Neural cell (in vitro differentiated cells): ENCODE measurements around the gene TECTB. TPM values are rescaled to one million over a fixed set of nuclear protein-coding genes. Genes with fewer than 3 reads are reported as not detected.

ENCODE experiments used
- H2AFZ ChIP-seq: fragments of 200-600, 300-800 bp; sonication (generic), shearing (Covaris generic); 2 replicates; pipeline ENCODE4 v1.6.0; 2014; ENCODE audit warnings: low read depth, mild to moderate bottlenecking, antibody characterized with exemption, low read length, moderate library complexity
- H3F3A ChIP-seq: fragments of 200-600 bp; shearing (Covaris generic); 2 replicates; pipeline ENCODE4 v1.6.1; 2016; ENCODE audit warnings: mild to moderate bottlenecking, moderate library complexity, mixed read lengths, antibody characterized with exemption, low read length; ENCODE audit not compliant: insufficient read depth, poor library complexity, severe bottlenecking
- H3K27ac ChIP-seq: fragments of 200-600, 300-800 bp; sonication (generic), shearing (Covaris generic); 2 replicates; pipeline ENCODE4 v1.5.1; 2014; ENCODE audit warnings: mild to moderate bottlenecking, low read length, moderate library complexity
- H3K27me3 ChIP-seq: fragments of 300-800, 200-600 bp; sonication (generic), shearing (Covaris generic); 2 replicates; pipeline ENCODE4 v1.6.0; 2014; ENCODE audit warnings: mild to moderate bottlenecking, low read depth, low read length, moderate library complexity; ENCODE audit not compliant: insufficient read depth
- H3K36me3 ChIP-seq: fragments of 300-800, 200-600 bp; sonication (generic), shearing (Covaris generic); 2 replicates; pipeline ENCODE4 v1.5.1; 2014; ENCODE audit warnings: mild to moderate bottlenecking, antibody characterized with exemption, low read length, moderate library complexity; ENCODE audit not compliant: insufficient read depth
- H3K4me2 ChIP-seq: fragments of 300-800, 200-600 bp; sonication (generic), shearing (Covaris generic); 2 replicates; pipeline ENCODE4 v1.6.0; 2014; ENCODE audit warnings: mild to moderate bottlenecking, low read length
- H3K4me3 ChIP-seq: fragments of 300-800, 200-600 bp; sonication (generic), shearing (Covaris generic); 2 replicates; pipeline ENCODE4 v1.5.1; 2014; ENCODE audit warnings: mild to moderate bottlenecking, low read length, moderate library complexity
- H3K79me2 ChIP-seq: fragments of 200-600 bp; shearing (Covaris generic); replicated peaks from 2 replicates; pipeline ENCODE4 v1.6.0; 2014; ENCODE audit warnings: mild to moderate bottlenecking, low read length, moderate library complexity; ENCODE audit not compliant: insufficient read depth
- H3K9ac ChIP-seq: fragments of 300-800, 200-600 bp; sonication (generic), shearing (Covaris generic); 2 replicates; pipeline ENCODE4 v1.6.1; 2016; ENCODE audit warnings: mild to moderate bottlenecking, low read length, mixed read lengths
- H3K9me2 ChIP-seq: fragments of 200-600 bp; shearing (Covaris generic); 2 replicates; pipeline ENCODE4 v1.6.1; 2016; ENCODE audit warnings: mild to moderate bottlenecking, low read length, mixed read lengths; ENCODE audit not compliant: insufficient read depth
- H3K9me3 ChIP-seq: fragments of 200-600, 300-800 bp; sonication (generic), shearing (Covaris generic); 2 replicates; pipeline ENCODE4 v1.6.1; 2016; ENCODE audit warnings: mild to moderate bottlenecking, mixed run types, low read length, moderate library complexity, mixed read lengths
- H4K20me1 ChIP-seq: fragments of 200-600 bp; shearing (Covaris generic); 2 replicates; pipeline ENCODE4 v1.6.1; 2016; ENCODE audit warnings: mild to moderate bottlenecking, mixed run types; ENCODE audit not compliant: insufficient read depth
- EP300 ChIP-seq: fragments of 450-650 bp; conservative IDR thresholded peaks from 2 replicates; pipeline ENCODE4 v1.6.1; 2014; ENCODE audit warnings: antibody characterized with exemption, mild to moderate bottlenecking, moderate library complexity; ENCODE audit not compliant: poor library complexity, severe bottlenecking
- EZH2 ChIP-seq: fragments of 200-600, 300-800 bp; shearing (Covaris generic), sonication (generic); IDR thresholded peaks from 2 replicates; pipeline ENCODE4 v1.6.1; 2014; ENCODE audit warnings: antibody characterized with exemption, low read length, borderline replicate concordance, mild to moderate bottlenecking; ENCODE audit not compliant: insufficient read depth, poor library complexity, severe bottlenecking
- MXI1 ChIP-seq: fragments of 450-650 bp; conservative IDR thresholded peaks from 2 replicates; pipeline ENCODE4 v1.6.1; 2014; ENCODE audit warnings: antibody characterized with exemption, mild to moderate bottlenecking; ENCODE audit not compliant: poor library complexity, severe bottlenecking
- POLR2AphosphoS5 ChIP-seq: IDR thresholded peaks from 2 replicates; pipeline ENCODE4 v1.6.1; 2012
- RAD21 ChIP-seq: fragments of 450-650 bp; conservative IDR thresholded peaks from 2 replicates; pipeline ENCODE4 v1.6.1; 2014; ENCODE audit warnings: antibody characterized with exemption, mild to moderate bottlenecking, moderate library complexity
- REST ChIP-seq: IDR thresholded peaks from 2 replicates; pipeline ENCODE4 v1.6.1; 2012; ENCODE audit warnings: borderline replicate concordance
- SMC3 ChIP-seq: fragments of 450-650 bp; conservative IDR thresholded peaks from 2 replicates; pipeline ENCODE4 v1.6.1; 2014; ENCODE audit warnings: antibody characterized with exemption, mild to moderate bottlenecking, moderate library complexity; ENCODE audit not compliant: poor library complexity
- TAF1 ChIP-seq: IDR thresholded peaks from 2 replicates; pipeline ENCODE4 v1.6.1; 2012; ENCODE audit warnings: low read depth
- polyA plus RNA-seq: library from polyadenylated mRNA; depleted of rRNA; stranded (reverse); fragments of >200 nt; gene quantifications from 2 replicates; pipeline ENCODE4 v1.2.3, GENCODE V29; 2014
- TF ChIP-seq, protein P1 (sequence below): fragments of 450-650 bp; IDR thresholded peaks from 2 replicates; pipeline ENCODE4 v1.5.1; 2014; ENCODE audit warnings: antibody characterized with exemption, mild to moderate bottlenecking, moderate library complexity; ENCODE audit not compliant: poor library complexity, severe bottlenecking

TECTB gene
- polyA plus RNA-seq, 1 donor from 2014 or later: not detected

DNA sequence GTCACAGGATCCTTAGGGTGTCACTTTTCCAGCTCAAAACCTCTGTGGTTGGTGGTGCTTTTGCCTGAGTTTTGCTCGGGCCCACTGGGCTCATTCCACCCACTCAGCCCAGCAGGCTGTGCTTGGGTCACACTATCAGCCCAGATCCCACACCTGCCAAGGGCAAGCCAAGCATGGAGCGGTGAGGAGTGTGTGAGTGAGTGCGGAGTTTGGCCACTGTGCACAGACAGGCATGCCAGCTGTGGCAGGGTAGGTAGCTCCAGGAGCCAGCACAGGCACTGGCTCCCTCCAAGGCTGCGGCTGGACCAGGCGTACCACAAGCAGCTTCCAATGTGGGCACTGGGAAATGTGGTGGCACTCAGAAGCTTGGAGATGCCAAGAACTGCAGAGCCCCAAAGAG lies 43.9 kb upstream of the TECTB start:
- Histone ChIP-seq H3K27me3 (no peaks in the 10 kb centered on the region), H3K79me2 (no peaks in the 10 kb centered on the region), H3K36me3 (no peaks in the 10 kb centered on the region), H3K9ac (no peak overlapping the region), H2AFZ (no peak overlapping the region), H3K27ac (no peak overlapping the region), H3K4me2 (no peak overlapping the region), H3K9me3 (no peaks in the 10 kb centered on the region), H3K9me2 (no peaks in the 10 kb centered on the region), H4K20me1 (no peaks in the 10 kb centered on the region), H3F3A (no peaks in the 10 kb centered on the region), H3K4me3 (no peak overlapping the region)
- TF ChIP-seq, protein P1, sequence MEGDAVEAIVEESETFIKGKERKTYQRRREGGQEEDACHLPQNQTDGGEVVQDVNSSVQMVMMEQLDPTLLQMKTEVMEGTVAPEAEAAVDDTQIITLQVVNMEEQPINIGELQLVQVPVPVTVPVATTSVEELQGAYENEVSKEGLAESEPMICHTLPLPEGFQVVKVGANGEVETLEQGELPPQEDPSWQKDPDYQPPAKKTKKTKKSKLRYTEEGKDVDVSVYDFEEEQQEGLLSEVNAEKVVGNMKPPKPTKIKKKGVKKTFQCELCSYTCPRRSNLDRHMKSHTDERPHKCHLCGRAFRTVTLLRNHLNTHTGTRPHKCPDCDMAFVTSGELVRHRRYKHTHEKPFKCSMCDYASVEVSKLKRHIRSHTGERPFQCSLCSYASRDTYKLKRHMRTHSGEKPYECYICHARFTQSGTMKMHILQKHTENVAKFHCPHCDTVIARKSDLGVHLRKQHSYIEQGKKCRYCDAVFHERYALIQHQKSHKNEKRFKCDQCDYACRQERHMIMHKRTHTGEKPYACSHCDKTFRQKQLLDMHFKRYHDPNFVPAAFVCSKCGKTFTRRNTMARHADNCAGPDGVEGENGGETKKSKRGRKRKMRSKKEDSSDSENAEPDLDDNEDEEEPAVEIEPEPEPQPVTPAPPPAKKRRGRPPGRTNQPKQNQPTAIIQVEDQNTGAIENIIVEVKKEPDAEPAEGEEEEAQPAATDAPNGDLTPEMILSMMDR: no peak
- TF ChIP-seq MXI1 (no peak), TAF1 (no peak), EP300 (no peak), POLR2AphosphoS5 (no peak), EZH2 (no peak), REST (no peak), SMC3 (no peak), RAD21 (no peak)

- Histone ChIP-seq H3K9ac (no peak overlapping the region), H3K9me3 (no peaks in the 10 kb centered on the region), H3K36me3 (no peaks in the 10 kb centered on the region), H2AFZ (no peak overlapping the region), H3K27me3 (no peaks in the 10 kb centered on the region), H3K27ac (no peak overlapping the region), H3K4me2 (no peak overlapping the region), H3K4me3 (no peak overlapping the region), H3F3A (no peaks in the 10 kb centered on the region), H4K20me1 (no peaks in the 10 kb centered on the region), H3K9me2 (no peaks in the 10 kb centered on the region), H3K79me2 (no peaks in the 10 kb centered on the region)
- TF ChIP-seq TAF1 (no peak), SMC3 (no peak), RAD21 (no peak), REST (no peak), EP300 (no peak), MXI1 (no peak), POLR2AphosphoS5 (no peak), EZH2 (no peak)
- TF ChIP-seq, protein P1: no peak
These were observed 42.8 kb upstream of the TECTB start for GRCh38 chr10:112240441-112240840.
